HepG2 (cell line): ENCODE results near the gene NEU4. TPM values are rescaled to one million over a fixed set of nuclear protein-coding genes. Genes with fewer than 3 reads are reported as not detected.

Experiments
- ADNP ChIP-seq: sonication (generic); formaldehyde crosslinking; IDR thresholded peaks from 2 replicates; pipeline ENCODE4 v1.4.0; 2020; ENCODE audit warnings: missing genetic modification reagents
- CAMTA2 ChIP-seq: sonication (generic); formaldehyde crosslinking; IDR thresholded peaks from 2 replicates; pipeline ENCODE4 v1.4.0; 2020; ENCODE audit warnings: mild to moderate bottlenecking, missing genetic modification reagents, borderline replicate concordance
- CCAR2 ChIP-seq: fragments of 200-400 bp; formaldehyde crosslinking; optimal IDR thresholded peaks from 2 replicates; pipeline ENCODE3; 2018; ENCODE audit warnings: low read depth, mild to moderate bottlenecking, low read length, moderate library complexity
- CREB1 ChIP-seq, 2 experiments: fragments of 450-650 bp in 1 of 2; IDR thresholded peaks; 2 replicates each; pipeline ENCODE4 v1.6.1; 2016 to 2017; ENCODE audit warnings: control low read depth in 1 of 2, mild to moderate bottlenecking in 1 of 2, missing compliant biosample characterization in 1 of 2, missing genetic modification characterization in 1 of 2
- FOXO1 ChIP-seq: sonication (generic); formaldehyde crosslinking; IDR thresholded peaks from 2 replicates; pipeline ENCODE4 v1.4.0; 2020; ENCODE audit warnings: missing genetic modification reagents
- KLF6 ChIP-seq: IDR thresholded peaks from 2 replicates; pipeline ENCODE4 v1.8.0; 2016; ENCODE audit warnings: missing biosample characterization, missing genetic modification reagents
- KLF9 ChIP-seq: IDR thresholded peaks from 2 replicates; pipeline ENCODE4 v1.6.1; 2016; ENCODE audit warnings: low read depth
- MAFG ChIP-seq: sonication (generic); formaldehyde crosslinking; IDR thresholded peaks from 2 replicates; pipeline ENCODE4 v1.5.1; 2020; ENCODE audit warnings: mild to moderate bottlenecking, missing genetic modification reagents
- MEF2D ChIP-seq: sonication (generic); formaldehyde crosslinking; IDR thresholded peaks from 2 replicates; pipeline ENCODE4 v1.5.1; 2020; ENCODE audit warnings: mild to moderate bottlenecking, missing genetic modification reagents
- MZF1 ChIP-seq: sonication (generic); formaldehyde crosslinking; IDR thresholded peaks from 2 replicates; pipeline ENCODE4 v1.8.1; 2023; ENCODE audit warnings: mild to moderate bottlenecking, missing genetic modification reagents, borderline replicate concordance
- NR3C1 ChIP-seq: sonication (generic); formaldehyde crosslinking; IDR thresholded peaks from 2 replicates; pipeline ENCODE4 v1.4.0; 2020; ENCODE audit warnings: missing genetic modification reagents
- PHF5A ChIP-seq: IDR thresholded peaks from one replicate; pipeline ENCODE4 v1.6.1; 2018; ENCODE audit warnings: low read depth, missing genetic modification reagents; ENCODE audit not compliant: unreplicated experiment
- PLRG1 ChIP-seq: fragments of 450-650 bp; conservative IDR thresholded peaks from 2 replicates; pipeline ENCODE4 v1.6.1; 2016
- RAD21 ChIP-seq: fragments of 450-650 bp; formaldehyde crosslinking; IDR thresholded peaks from 2 replicates; pipeline ENCODE4 v1.5.0; 2020; ENCODE audit warnings: mild to moderate bottlenecking
- RBFOX2 ChIP-seq: fragments of 200-400 bp; formaldehyde crosslinking; IDR thresholded peaks from 2 replicates; pipeline ENCODE4 v1.6.1; 2017; ENCODE audit warnings: low read depth, mild to moderate bottlenecking, low read length
- SRF ChIP-seq: IDR thresholded peaks from 2 replicates; pipeline ENCODE4 v1.6.1; 2011; ENCODE audit warnings: mild to moderate bottlenecking, low read depth, low read length, moderate library complexity
- STAG1 ChIP-seq: sonication (generic); formaldehyde crosslinking; IDR thresholded peaks from 2 replicates; pipeline ENCODE4 v1.4.0; 2020; ENCODE audit warnings: missing genetic modification reagents
- XRCC5 ChIP-seq: fragments of 200-400 bp; formaldehyde crosslinking; optimal IDR thresholded peaks from 2 replicates; pipeline ENCODE3; 2017; ENCODE audit warnings: mild to moderate bottlenecking, low read length
- ZBTB3 ChIP-seq: sonication (generic); formaldehyde crosslinking; IDR thresholded peaks from 2 replicates; pipeline ENCODE4 v1.4.0; 2020; ENCODE audit warnings: low read depth, mild to moderate bottlenecking, moderate library complexity, missing genetic modification reagents, borderline replicate concordance
- ZNF296 ChIP-seq: sonication (generic); formaldehyde crosslinking; conservative IDR thresholded peaks from 2 replicates; pipeline ENCODE4 v1.5.0; 2020; ENCODE audit warnings: mild to moderate bottlenecking, missing genetic modification reagents
- ZNF30 ChIP-seq: sonication (generic); formaldehyde crosslinking; IDR thresholded peaks from 2 replicates; pipeline ENCODE4 v1.5.0; 2020; ENCODE audit warnings: mild to moderate bottlenecking, missing genetic modification reagents
- ZNF431 ChIP-seq: sonication (generic); formaldehyde crosslinking; IDR thresholded peaks from 2 replicates; pipeline ENCODE4 v1.9.0; 2022; ENCODE audit warnings: missing genetic modification reagents, low read depth, mild to moderate bottlenecking, borderline replicate concordance
- ZNF446 ChIP-seq: sonication (generic); formaldehyde crosslinking; IDR thresholded peaks from 2 replicates; pipeline ENCODE4 v1.5.0; 2020; ENCODE audit warnings: mild to moderate bottlenecking, missing genetic modification reagents
- ZNF589 ChIP-seq: sonication (generic); formaldehyde crosslinking; conservative IDR thresholded peaks from 2 replicates; pipeline ENCODE4 v1.8.0; 2022; ENCODE audit warnings: mild to moderate bottlenecking, moderate library complexity, missing genetic modification reagents
- ZNF768 ChIP-seq: sonication (generic); formaldehyde crosslinking; IDR thresholded peaks from 2 replicates; pipeline ENCODE4 v1.4.0; 2020; ENCODE audit warnings: missing genetic modification reagents
- ZSCAN21 ChIP-seq: sonication (generic); formaldehyde crosslinking; IDR thresholded peaks from 2 replicates; pipeline ENCODE4 v1.8.0; 2022; ENCODE audit warnings: mild to moderate bottlenecking, missing genetic modification reagents, moderate library complexity, borderline replicate concordance
- polyA plus RNA-seq, 8 experiments: library from polyadenylated mRNA; depleted of rRNA in 3 of 8; stranded (reverse) in 7 of 8; unstranded in 1 of 8; fragments of >200 nt; fragmentation: Illumina TruSeq in 4 of 8; extraction: Trizol in 4 of 8; gene quantifications; 2 replicates each; pipeline versions ENCODE4 v1.2.1 to v1.2.3, GENCODE V29; 2011 to 2016; ENCODE audit warnings: low read depth in 4 of 8, missing spikeins in 1 of 8, mixed read lengths in 1 of 8; ENCODE audit not compliant: insufficient read depth in 1 of 8
- total RNA-seq, 5 experiments: library from RNA; depleted of rRNA; stranded (reverse); fragments of >200 nt; fragmentation: Illumina TruSeq; extraction: Trizol; gene quantifications; 2 replicates each; pipeline ENCODE4 v1.2.3, GENCODE V29; 2016; ENCODE audit warnings: low read depth in 1 of 5
- TF ChIP-seq, protein P1 (sequence below): sonication (generic); formaldehyde crosslinking; IDR thresholded peaks from 2 replicates; pipeline ENCODE4 v1.4.0; 2020; ENCODE audit warnings: missing genetic modification reagents
- TF ChIP-seq, protein P2 (sequence below): sonication (generic); formaldehyde crosslinking; IDR thresholded peaks from 2 replicates; pipeline ENCODE4 v1.4.0; 2020; ENCODE audit warnings: missing genetic modification reagents
- TF ChIP-seq, protein P3 (sequence below): sonication (generic); formaldehyde crosslinking; IDR thresholded peaks from 2 replicates; pipeline ENCODE4 v1.4.0; 2020; ENCODE audit warnings: mild to moderate bottlenecking, missing genetic modification reagents

Gene NEU4
- total and polyA plus RNA-seq, 2 of the 13 experiments (the other 11 are each of a cell fraction or from before 2014, with no cell fraction given) = 53.5 to 107 TPM

GRCh38 chr2:241804326-241805229 lies 4.4 kb upstream of the NEU4 start (continued):
- TF ChIP-seq PHF5A (CRISPR knock-in tag) = no peak
- TF ChIP-seq RBFOX2 = 0 out of 2 replicates have a peak, but pooled peaks have one; percentile 38
- TF ChIP-seq SRF = no peak
- TF ChIP-seq ZNF296 = 0 out of 2 replicates have a peak, but pooled peaks have one; percentile 13
- TF ChIP-seq, protein P1, sequence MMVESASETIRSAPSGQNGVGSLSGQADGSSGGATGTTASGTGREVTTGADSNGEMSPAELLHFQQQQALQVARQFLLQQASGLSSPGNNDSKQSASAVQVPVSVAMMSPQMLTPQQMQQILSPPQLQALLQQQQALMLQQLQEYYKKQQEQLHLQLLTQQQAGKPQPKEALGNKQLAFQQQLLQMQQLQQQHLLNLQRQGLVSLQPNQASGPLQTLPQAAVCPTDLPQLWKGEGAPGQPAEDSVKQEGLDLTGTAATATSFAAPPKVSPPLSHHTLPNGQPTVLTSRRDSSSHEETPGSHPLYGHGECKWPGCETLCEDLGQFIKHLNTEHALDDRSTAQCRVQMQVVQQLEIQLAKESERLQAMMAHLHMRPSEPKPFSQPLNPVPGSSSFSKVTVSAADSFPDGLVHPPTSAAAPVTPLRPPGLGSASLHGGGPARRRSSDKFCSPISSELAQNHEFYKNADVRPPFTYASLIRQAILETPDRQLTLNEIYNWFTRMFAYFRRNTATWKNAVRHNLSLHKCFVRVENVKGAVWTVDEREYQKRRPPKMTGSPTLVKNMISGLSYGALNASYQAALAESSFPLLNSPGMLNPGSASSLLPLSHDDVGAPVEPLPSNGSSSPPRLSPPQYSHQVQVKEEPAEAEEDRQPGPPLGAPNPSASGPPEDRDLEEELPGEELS (CRISPR knock-in tag) = no peak
- no peak for TF ChIP-seq NR3C1 (CRISPR knock-in tag)
- no peak for TF ChIP-seq ZNF446 (CRISPR knock-in tag)
- TF ChIP-seq KLF9 (CRISPR knock-in tag) = no peak
- TF ChIP-seq STAG1 = no peak
- TF ChIP-seq CAMTA2 (CRISPR knock-in tag) = no peak
- TF ChIP-seq CREB1 (IDR thresholded peaks at IDR 0.05) = no peak
- no peak for TF ChIP-seq CREB1 (CRISPR knock-in tag; IDR thresholded peaks at IDR 0.05)
- TF ChIP-seq ZNF30 (CRISPR knock-in tag) = no peak
- TF ChIP-seq RAD21 = no peak
- no peak for TF ChIP-seq ZNF768 (CRISPR knock-in tag)
- TF ChIP-seq XRCC5 = peak; percentile 70
- TF ChIP-seq, protein P2, sequence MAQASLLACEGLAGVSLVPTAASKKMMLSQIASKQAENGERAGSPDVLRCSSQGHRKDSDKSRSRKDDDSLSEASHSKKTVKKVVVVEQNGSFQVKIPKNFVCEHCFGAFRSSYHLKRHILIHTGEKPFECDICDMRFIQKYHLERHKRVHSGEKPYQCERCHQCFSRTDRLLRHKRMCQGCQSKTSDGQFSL (CRISPR knock-in tag) = no peak
- TF ChIP-seq KLF6 = no peak
- TF ChIP-seq ADNP = no peak
- no peak for TF ChIP-seq PLRG1
- no peak for TF ChIP-seq ZSCAN21 (CRISPR knock-in tag)
- no peak for TF ChIP-seq MEF2D (CRISPR knock-in tag)
- TF ChIP-seq, protein P3, sequence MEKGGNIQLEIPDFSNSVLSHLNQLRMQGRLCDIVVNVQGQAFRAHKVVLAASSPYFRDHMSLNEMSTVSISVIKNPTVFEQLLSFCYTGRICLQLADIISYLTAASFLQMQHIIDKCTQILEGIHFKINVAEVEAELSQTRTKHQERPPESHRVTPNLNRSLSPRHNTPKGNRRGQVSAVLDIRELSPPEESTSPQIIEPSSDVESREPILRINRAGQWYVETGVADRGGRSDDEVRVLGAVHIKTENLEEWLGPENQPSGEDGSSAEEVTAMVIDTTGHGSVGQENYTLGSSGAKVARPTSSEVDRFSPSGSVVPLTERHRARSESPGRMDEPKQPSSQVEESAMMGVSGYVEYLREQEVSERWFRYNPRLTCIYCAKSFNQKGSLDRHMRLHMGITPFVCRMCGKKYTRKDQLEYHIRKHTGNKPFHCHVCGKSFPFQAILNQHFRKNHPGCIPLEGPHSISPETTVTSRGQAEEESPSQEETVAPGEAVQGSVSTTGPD (CRISPR knock-in tag) = no peak
- TF ChIP-seq CCAR2 = no peak
- TF ChIP-seq FOXO1 (CRISPR knock-in tag) = no peak
- TF ChIP-seq MZF1 (CRISPR knock-in tag) = no peak
- no peak for TF ChIP-seq ZBTB3 (CRISPR knock-in tag)
- no peak for TF ChIP-seq ZNF431 (CRISPR knock-in tag)
- no peak for TF ChIP-seq ZNF589
- TF ChIP-seq MAFG = no peak
